Stimulated activated CD4-positive, alpha-beta T cell treated with anti-CD3 and anti-CD28 coated beads, Interleukin-12 subunit alpha, Interleukin-12 subunit beta, amount 100 ng/mL, for 24 hours (primary cell): ENCODE results near the gene MKRN2OS.

Source experiments
- DNase-seq, 2 experiments: peaks; one replicate each; pipeline ENCODE4 v3.0.0-alpha.2; 2020; ENCODE audit warnings: low read depth in 2 of 2

MKRN2OS gene, protein sequence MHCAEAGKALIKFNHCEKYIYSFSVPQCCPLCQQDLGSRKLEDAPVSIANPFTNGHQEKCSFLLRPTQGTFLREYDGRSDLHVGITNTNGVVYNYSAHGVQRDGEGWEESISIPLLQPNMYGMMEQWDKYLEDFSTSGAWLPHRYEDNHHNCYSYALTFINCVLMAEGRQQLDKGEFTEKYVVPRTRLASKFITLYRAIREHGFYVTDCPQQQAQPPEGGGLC

GRCh38 chr3:12545473-12545791, at the start of gene MKRN2OS:
Gene MKRN2OS, minus strand, starts transcription at chr3:12545499. Its CDS starts 35 bp downstream, at chr3:12545464.
- DNase-seq, result no peak

GRCh38 chr3:12593473-12593872, 48.2 kb upstream of the MKRN2OS start:
- DNase-seq, result no peak

DNA sequence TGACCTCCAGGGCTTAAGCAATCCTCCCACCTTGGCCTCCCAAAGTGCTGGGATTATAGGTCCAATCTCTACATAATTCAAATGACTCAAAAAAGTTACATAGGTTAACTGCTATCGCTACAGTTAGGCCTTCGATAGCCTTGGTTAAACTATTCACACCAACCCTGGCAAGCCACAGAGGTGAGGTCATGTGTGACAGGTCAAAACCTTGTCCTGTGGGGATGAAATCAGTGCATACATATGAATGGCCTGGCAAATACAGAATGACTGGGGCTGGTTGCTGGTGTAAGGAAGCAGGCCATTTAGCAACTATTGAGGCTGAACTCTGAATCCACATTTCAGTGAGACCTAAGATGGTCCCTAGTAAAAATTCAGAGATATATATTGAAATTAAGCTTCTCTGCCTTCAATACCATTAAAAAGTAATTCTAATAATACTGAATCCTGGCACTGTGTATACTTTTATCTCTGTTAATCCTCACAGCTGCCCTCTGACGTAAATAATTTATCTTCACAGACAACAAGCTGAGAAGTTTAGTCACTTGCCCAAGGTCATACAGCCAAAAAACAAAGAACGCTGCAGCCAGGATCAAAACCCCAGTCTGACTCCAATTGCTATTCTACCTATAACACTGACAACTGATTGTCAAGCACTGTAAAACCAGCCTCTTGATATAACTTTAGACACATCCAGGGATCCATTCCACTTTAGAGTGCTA, 46.9 kb upstream of the MKRN2OS start:
- no peak for DNase-seq

DNA sequence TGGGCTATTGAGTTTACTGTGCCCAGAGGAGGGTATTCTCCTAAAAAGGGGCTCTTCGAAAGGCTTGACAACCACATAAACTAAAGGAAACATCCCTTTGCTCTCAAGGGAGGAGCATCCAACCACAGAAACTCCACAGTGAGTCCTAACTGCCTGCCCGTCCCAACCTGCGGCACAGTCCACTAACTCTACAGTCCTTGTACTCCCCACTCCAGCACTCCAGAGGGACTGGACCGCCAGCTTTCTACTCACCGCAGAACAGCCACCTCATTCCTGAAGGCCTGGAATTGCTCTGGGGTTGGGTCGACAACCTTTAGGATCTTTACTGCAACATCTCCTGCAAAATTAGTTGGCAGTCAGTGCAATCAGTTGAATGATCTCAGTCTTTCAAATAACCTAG, 46.2 kb upstream of the MKRN2OS start:
- DNase-seq, result no peak

DNA sequence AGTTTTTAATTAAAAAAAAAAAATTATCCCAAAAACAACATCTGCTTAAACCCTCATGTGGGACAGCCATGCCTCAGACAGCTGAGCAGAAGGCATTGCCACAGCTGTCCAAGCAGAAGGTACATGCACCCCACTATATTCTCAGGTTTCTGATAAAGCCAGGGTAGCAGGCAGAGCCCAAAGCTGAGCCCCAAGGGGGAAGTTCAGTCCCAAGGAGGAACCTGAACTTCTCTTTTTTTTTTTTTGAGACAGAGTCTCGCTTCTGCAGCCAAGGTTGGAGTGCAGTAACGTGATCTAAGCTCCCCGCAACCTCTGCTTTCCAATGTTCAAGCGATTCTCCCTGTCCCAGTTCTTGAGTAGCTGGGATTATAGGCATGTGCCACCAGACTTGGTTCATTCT, 44.8 kb upstream of the MKRN2OS start:
- no peak for DNase-seq

DNA sequence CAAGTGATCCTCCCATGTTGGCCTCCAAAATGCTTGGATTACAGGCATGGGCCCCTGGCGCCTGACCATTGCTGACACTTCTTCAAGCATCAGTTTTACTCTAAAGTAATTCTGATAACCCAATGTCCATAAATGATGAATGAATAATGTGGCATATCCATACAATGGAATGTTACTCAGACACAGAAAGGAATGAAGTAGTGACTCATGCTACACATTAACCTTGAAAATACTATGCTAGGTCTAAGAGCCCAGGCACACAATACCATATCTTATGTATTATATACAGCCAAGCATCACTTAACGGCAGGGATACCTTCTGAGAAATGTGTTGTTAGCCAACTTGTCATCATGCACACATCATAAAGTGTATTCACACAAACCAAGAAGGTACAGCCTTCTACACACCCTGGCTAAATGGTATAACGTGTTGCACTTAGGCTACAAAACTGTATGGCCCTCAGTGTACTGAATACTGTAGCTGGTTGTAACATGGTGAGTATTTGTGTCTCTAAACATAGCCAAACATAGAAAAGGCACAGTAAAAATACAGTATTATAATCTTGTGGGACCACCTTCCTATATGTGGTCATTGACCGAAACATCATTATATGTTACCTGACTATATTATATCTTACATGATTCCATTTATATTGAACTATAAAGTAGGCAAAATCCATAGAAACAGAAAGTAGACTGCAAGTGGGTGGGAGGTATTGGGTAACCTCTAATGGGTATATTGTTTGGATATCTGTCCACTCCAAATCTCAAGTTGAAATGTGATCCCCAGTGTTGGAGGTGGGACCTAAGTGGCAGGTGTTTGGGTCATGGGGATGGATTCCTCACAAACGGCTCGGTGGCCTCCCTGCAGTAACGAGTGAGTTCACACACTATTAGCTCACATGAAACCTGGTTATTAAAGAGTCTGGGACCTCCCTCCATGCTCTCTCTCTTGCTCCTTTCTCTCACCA, 43.0 kb upstream of the MKRN2OS start:
- no peak for DNase-seq

- no peak for DNase-seq
These were observed 41.1 kb upstream of the MKRN2OS start for GRCh38 chr3:12586403-12586802.

- no peak for DNase-seq
These were observed 40.7 kb upstream of the MKRN2OS start for GRCh38 chr3:12585970-12586369.

DNA sequence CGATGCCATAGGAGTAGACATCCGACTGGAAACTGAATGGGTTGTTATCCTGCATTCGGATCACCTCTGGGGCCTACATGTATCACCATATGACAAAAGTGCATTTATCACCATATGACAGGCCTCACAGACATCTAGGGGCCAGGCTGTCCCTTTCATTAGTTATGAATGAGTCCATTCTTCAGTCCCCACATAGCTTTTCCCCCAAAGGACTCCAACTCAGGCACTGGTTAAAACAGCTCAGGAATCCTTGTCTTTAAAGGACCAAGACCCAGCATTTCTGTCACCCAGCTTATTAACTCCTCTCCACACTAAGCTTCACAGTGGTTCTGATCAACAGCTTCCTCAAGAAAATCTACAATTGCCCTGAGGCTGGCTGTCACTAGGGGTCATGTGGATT, 39.9 kb upstream of the MKRN2OS start:
- no peak for DNase-seq

- DNase-seq, result no peak
These were observed 38.8 kb upstream of the MKRN2OS start for GRCh38 chr3:12584083-12584482.

GRCh38 chr3:12583280-12583679, 38.0 kb upstream of the MKRN2OS start:
- no peak for DNase-seq

- no peak for DNase-seq
These were observed 37.4 kb upstream of the MKRN2OS start for GRCh38 chr3:12582730-12583129.

DNA sequence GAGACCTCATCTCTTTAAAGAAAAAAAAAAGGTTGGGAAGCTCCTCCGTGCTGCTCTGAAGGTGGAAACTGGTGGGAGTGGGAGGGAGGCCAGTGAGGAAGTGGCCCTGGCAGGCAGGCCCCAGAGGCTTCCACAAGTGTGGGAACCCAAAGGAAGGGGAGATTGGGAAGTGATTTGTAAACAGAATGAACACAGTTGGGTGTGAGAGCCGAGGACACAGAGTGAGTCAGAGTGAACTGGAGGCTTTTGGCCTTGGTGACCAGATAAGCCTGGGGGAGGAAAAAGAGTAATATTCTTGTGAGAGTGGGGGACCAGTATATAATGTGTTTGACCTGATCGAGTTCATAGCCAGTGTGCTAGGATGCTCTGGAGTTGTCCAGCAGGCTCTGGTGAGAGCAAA, 34.6 kb upstream of the MKRN2OS start:
- no peak for DNase-seq

DNA sequence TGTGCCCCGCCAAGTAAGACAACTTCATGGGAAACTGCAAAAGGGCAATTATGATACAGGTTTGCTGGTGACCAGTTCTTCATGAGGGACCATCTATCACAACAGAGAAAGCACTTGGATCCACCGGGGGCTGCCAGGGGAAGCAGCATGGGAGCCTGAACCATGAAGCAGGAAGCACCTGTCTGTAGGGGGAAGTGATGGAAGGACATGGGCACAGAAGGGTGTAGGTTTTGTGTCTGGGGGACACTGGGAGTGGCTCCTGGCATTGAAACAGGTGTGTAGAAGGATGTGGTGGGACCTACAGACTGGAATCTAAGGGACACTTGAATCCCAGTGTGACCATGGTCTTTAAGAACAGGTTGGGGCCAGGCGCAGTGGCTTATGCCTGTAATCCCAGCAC, 34.2 kb upstream of the MKRN2OS start:
- no peak for DNase-seq

GRCh38 chr3:12578742-12579141, 33.4 kb upstream of the MKRN2OS start:
- no peak for DNase-seq

- DNase-seq, result no peak
These were observed 32.1 kb upstream of the MKRN2OS start for GRCh38 chr3:12577379-12577778.

GRCh38 chr3:12574661-12575060, 29.4 kb upstream of the MKRN2OS start:
- DNase-seq, result no peak

- no peak for DNase-seq
These were observed 28.8 kb upstream of the MKRN2OS start for GRCh38 chr3:12574131-12574530.

DNA sequence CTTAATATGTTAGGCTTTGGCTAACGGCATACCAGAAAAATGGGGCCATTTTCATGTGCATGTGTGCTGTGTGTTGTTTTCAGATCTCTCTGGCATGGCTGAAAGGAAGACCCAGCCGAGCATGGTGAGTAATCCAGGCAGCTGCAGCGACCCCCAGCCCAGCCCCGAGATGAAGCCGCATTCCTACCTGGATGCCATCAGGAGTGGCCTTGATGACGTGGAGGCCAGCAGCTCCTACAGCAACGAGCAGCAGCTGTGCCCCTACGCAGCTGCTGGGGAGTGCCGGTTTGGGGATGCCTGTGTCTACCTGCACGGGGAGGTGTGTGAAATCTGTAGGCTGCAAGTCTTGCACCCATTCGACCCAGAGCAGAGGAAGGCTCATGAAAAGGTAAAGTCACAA, 26.7 kb upstream of the MKRN2OS start:
- DNase-seq, result no peak

- no peak for DNase-seq
These were observed 24.5 kb upstream of the MKRN2OS start for GRCh38 chr3:12569836-12570235.

DNA sequence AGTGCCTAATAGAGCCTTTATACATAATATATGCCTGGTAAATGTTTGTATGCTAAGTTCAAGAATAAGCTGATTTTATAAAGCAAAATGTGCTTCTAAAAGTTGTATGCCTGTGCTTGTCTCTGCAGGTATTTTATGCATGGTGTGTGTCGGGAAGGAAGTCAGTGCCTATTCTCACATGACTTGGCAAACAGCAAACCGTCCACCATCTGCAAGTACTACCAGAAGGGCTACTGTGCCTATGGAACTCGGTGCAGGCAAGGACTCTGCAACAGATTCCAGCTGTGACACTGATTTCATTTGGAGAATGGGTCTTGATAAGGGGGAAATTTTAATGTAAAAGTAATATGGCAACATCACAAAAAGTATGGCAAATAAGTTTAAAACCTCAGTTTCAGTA, 23.4 kb upstream of the MKRN2OS start:
- no peak for DNase-seq

DNA sequence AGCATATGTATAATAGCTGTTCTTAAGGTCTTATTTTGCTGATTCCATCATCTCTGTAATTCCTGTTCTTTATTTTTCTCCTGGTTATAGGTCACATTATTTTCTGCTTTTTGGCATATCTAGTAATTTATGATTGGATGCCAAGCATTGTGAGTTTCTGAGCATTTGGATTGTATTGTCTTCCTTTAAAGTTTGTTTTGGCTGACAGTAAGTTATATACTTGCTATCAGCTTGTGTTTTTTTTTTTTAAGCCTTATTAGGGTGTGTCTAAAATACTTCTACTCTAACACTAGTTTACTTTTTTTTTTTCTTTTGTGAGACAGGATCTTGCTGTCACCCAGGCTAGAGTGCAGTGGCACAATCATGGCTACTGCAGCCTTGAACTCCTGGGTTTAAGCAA, 21.7 kb upstream of the MKRN2OS start:
- DNase-seq, result no peak

GRCh38 chr3:12562451-12562850, 17.2 kb upstream of the MKRN2OS start:
- DNase-seq, result no peak
